ENCODE measurements around the gene ITGAV.

The ITGAV gene

GRCh38 chr2:186575856-186576255 lies 14.0 kb upstream of the ITGAV start:
- no peak for DNase-seq

GRCh38 chr2:186576614-186577013 lies 13.2 kb upstream of the ITGAV start:
- no peak for DNase-seq

- DNase-seq = no peak
Measured at GRCh38 chr2:186582698-186583097, 7.2 kb upstream of the ITGAV start.

GRCh38 chr2:186584053-186584452 lies 5.8 kb upstream of the ITGAV start:
- no peak for DNase-seq

GRCh38 chr2:186588421-186588820 lies 1.4 kb upstream of the ITGAV start:
- DNase-seq = no peak

- DNase-seq = no peak
Measured at GRCh38 chr2:186588940-186589611, 780 bp upstream of the ITGAV start.

- DNase-seq = no peak
Measured at GRCh38 chr2:186590350-186590758, 498 bp downstream of the ITGAV start.

GRCh38 chr2:186590759-186591505 lies 1.1 kb downstream of the ITGAV start:
- DNase-seq = no peak

- DNase-seq = no peak
Measured at GRCh38 chr2:186591506-186591890, 1.6 kb downstream of the ITGAV start.

GRCh38 chr2:186592137-186592875 lies 2.5 kb downstream of the ITGAV start:
- no peak for DNase-seq

- no peak for DNase-seq
Measured at GRCh38 chr2:186593523-186593922, 3.7 kb downstream of the ITGAV start.

- no peak for DNase-seq
Measured at GRCh38 chr2:186594001-186594722, 4.3 kb downstream of the ITGAV start.

- no peak for DNase-seq
Measured at GRCh38 chr2:186595219-186595618, 5.4 kb downstream of the ITGAV start.

- DNase-seq = no peak
Measured at GRCh38 chr2:186599186-186599778, 9.4 kb downstream of the ITGAV start.

GRCh38 chr2:186603286-186603685 lies 13.4 kb downstream of the ITGAV start:
- DNase-seq = no peak

- no peak for DNase-seq
Measured at GRCh38 chr2:186605041-186605440, 15.2 kb downstream of the ITGAV start.

- no peak for DNase-seq
Measured at GRCh38 chr2:186607660-186608324, 17.9 kb downstream of the ITGAV start.

- DNase-seq = no peak
Measured at GRCh38 chr2:186610785-186611184, 20.9 kb downstream of the ITGAV start.

GRCh38 chr2:186611526-186611925 lies 21.7 kb downstream of the ITGAV start:
- DNase-seq = no peak

- DNase-seq = no peak
Measured at GRCh38 chr2:186612026-186612425, 22.2 kb downstream of the ITGAV start.

- DNase-seq = no peak
Measured at GRCh38 chr2:186612555-186613440, 22.9 kb downstream of the ITGAV start.
